ENCODE data around the gene CGRRF1.

The CGRRF1 gene

DNA sequence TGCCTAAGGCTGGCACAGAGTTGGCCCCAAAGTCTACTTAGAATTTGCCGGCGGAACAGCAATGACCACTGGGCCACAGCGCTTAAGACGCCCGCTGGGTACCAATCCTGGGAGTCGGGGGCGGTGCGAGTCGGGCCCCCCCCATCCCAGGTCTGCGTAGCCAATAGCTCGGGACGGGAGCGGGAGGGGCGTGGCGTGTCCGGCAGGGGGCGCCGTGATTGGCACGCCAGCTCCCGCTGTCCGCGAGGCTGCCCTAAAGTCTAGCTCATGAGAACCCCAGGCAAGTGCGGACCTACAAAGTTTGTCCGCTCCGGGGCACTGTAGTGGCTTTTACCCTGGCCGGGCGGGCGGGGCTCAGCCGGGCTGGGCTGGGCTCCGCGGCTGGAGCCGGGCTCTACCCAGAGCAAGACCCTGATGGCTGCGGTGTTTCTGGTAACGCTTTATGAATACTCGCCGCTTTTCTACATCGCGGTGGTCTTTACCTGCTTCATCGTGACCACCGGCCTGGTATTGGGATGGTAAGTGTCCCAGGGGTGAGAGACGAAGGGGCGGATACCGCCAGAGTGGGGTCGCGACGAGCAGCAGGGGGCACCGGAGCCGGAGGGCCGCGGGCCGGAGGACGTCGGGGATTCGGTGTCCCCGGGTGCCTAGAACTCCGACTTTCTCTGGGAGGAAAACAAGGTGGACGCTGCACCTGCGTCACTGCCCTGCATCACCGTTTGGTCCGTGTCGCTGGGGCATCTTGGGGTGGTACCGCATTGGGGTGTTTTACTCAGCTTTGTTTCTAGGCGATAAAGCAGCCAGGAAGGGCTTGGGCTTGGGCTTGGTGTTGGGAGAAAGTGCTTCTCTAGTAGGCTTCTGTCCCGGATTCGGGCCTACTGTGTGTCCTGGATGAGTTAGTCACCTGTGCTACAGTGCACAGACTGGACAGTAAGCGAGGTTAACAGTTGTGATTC is at the start of gene CGRRF1:
CGRRF1 (plus strand) TSS at position 361 of the 956 bp plus-strand sequence; CDS start at position 415, 54 bp downstream.
- peak within 1 kb of the TSS; percentile 72 for H3K27ac Mint-ChIP-seq
- H3K4me3 Mint-ChIP-seq, result peak within 1 kb of the TSS; percentile 93
- no peaks in the 10 kb centered on the region for H3K9me3 Mint-ChIP-seq (ENCODE audit: low read depth)
- H3K4me1 Mint-ChIP-seq (ENCODE audit: low read depth), result peaks cover 46% of the 10 kb centered on the region
- peaks cover 4% of the 10 kb centered on the region for H3K27me3 Mint-ChIP-seq
- H3K36me3 Mint-ChIP-seq, result peaks cover 4% of the 10 kb centered on the region

DNA sequence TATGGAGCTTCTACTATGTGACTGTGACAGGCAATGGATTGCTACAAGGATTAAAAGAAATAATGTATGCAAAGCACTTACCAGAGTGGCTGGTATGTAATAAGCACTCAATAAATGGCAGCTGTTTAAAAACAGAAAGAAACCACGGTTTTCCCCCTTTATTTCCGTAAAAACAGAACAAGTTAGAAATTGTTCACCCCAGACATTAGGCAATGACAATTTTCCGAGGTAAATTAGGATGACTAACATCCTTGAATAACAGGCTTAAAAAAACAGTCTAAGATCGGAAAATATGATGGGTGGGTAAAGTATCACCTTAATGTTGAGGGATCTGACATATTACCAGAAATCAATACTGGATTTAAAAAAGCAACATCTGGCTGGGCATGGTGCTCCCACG is 47.7 kb upstream of the CGRRF1 start:
- no peaks in the 10 kb centered on the region for H3K27me3 Mint-ChIP-seq
- peaks cover 3% of the 10 kb centered on the region for H3K9me3 Mint-ChIP-seq (ENCODE audit: low read depth)
- H3K4me3 Mint-ChIP-seq, result no peak overlapping the region
- peaks cover 8% of the 10 kb centered on the region for H3K36me3 Mint-ChIP-seq
- no peaks in the 10 kb centered on the region for H3K4me1 Mint-ChIP-seq (ENCODE audit: low read depth)
- H3K27ac Mint-ChIP-seq, result no peak overlapping the region

- Mint-ChIP-seq H3K9me3 (ENCODE audit: low read depth) (peaks cover 6% of the 10 kb centered on the region), H3K27ac (no peak overlapping the region), H3K4me1 (ENCODE audit: low read depth) (no peaks in the 10 kb centered on the region), H3K27me3 (no peaks in the 10 kb centered on the region), H3K36me3 (peaks cover 15% of the 10 kb centered on the region), H3K4me3 (no peak overlapping the region)
Measured at GRCh38 chr14:54465654-54466053, 44.1 kb upstream of the CGRRF1 start.

- Mint-ChIP-seq H3K9me3 (ENCODE audit: low read depth) (peaks cover 6% of the 10 kb centered on the region), H3K4me3 (no peak overlapping the region), H3K27me3 (no peaks in the 10 kb centered on the region), H3K36me3 (peaks cover 17% of the 10 kb centered on the region), H3K27ac (no peak overlapping the region), H3K4me1 (ENCODE audit: low read depth) (no peaks in the 10 kb centered on the region)
Measured at GRCh38 chr14:54467280-54467679, 42.4 kb upstream of the CGRRF1 start.

DNA sequence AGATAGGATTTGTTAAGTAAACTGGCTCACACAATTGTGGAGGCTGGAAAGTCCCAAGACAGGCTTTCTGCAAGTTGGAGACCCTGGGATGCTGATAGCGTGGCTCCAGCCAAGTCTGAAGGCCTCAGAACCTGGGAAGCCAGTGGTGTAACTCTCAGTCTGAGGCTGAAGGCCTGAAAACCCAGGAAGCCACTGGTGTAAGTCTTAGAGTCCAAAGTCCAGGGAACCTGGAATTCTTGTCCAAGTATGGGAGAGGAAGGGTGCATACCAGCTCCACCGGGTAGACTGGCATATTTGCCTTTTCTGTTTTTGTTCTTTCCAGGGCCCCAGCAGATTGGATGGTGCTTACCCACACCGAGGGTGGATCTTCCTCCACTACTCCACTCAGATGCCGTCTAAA is 39.0 kb upstream of the CGRRF1 start:
- Mint-ChIP-seq H3K9me3 (ENCODE audit: low read depth) (peaks cover 6% of the 10 kb centered on the region), H3K4me1 (ENCODE audit: low read depth) (peaks cover 2% of the 10 kb centered on the region), H3K27ac (peak overlapping the region; percentile 41), H3K27me3 (no peaks in the 10 kb centered on the region), H3K4me3 (no peak overlapping the region), H3K36me3 (peaks cover 21% of the 10 kb centered on the region)

DNA sequence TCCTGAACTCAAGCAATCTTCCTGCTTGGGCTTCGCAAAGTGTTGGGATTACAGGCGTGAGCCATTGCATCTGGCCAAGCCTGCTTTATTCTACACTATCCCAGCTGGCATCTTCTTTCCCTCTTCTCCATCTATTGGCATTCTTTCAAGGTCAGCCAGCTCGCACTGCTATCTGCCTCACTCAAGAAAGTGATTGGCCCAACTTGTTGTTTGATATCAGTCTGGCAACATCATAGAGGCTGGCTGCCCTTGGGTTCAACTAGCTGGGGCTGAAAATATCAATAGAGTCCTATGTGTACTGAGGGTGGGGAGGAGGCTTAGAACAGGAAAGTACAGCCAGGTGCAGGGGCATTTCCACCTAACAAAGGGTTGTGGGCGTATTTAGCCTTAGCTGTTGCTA is 38.1 kb upstream of the CGRRF1 start:
- no peak overlapping the region for H3K4me3 Mint-ChIP-seq
- H3K27me3 Mint-ChIP-seq, result no peaks in the 10 kb centered on the region
- peaks cover 24% of the 10 kb centered on the region for H3K36me3 Mint-ChIP-seq
- peaks cover 6% of the 10 kb centered on the region for H3K4me1 Mint-ChIP-seq (ENCODE audit: low read depth)
- peaks cover 6% of the 10 kb centered on the region for H3K9me3 Mint-ChIP-seq (ENCODE audit: low read depth)
- no peak overlapping the region for H3K27ac Mint-ChIP-seq

DNA sequence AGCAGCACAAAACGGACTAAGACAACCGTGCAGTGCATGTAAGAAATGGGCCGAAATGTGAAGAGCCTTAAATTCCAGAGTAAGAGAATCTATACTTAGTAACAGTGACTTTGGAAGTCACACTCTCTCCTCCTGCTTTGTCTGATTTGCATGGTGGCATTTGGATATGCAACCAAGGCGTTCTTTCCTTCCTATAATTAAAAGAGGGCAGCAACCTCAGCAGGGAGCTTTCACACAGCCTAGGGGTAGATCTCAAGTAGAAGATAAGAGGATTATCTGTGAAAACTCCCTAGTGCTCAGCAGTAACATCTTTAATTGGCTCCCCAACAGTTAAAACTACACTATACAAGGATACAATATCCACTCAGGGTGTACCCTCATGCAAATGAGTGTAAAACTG is 37.4 kb upstream of the CGRRF1 start:
- Mint-ChIP-seq H3K4me1 (ENCODE audit: low read depth) (peaks cover 6% of the 10 kb centered on the region), H3K9me3 (ENCODE audit: low read depth) (peaks cover 5% of the 10 kb centered on the region), H3K4me3 (no peak overlapping the region), H3K27me3 (no peaks in the 10 kb centered on the region), H3K36me3 (peaks cover 25% of the 10 kb centered on the region), H3K27ac (no peak overlapping the region)

GRCh38 chr14:54474232-54474793 is 35.4 kb upstream of the CGRRF1 start:
- no peak overlapping the region for H3K27ac Mint-ChIP-seq
- H3K27me3 Mint-ChIP-seq, result no peaks in the 10 kb centered on the region
- H3K36me3 Mint-ChIP-seq, result peaks cover 18% of the 10 kb centered on the region
- peaks cover 8% of the 10 kb centered on the region for H3K4me1 Mint-ChIP-seq (ENCODE audit: low read depth)
- H3K9me3 Mint-ChIP-seq (ENCODE audit: low read depth), result no peaks in the 10 kb centered on the region
- no peak overlapping the region for H3K4me3 Mint-ChIP-seq

- Mint-ChIP-seq H3K4me3 (no peak overlapping the region), H3K9me3 (ENCODE audit: low read depth) (no peaks in the 10 kb centered on the region), H3K27me3 (no peaks in the 10 kb centered on the region), H3K27ac (no peak overlapping the region), H3K4me1 (ENCODE audit: low read depth) (peaks cover 8% of the 10 kb centered on the region), H3K36me3 (peaks cover 17% of the 10 kb centered on the region)
Measured at GRCh38 chr14:54475187-54475899, 34.4 kb upstream of the CGRRF1 start.

- H3K27ac Mint-ChIP-seq, result no peak overlapping the region
- H3K9me3 Mint-ChIP-seq (ENCODE audit: low read depth), result no peaks in the 10 kb centered on the region
- H3K36me3 Mint-ChIP-seq, result peaks cover 17% of the 10 kb centered on the region
- H3K27me3 Mint-ChIP-seq, result no peaks in the 10 kb centered on the region
- H3K4me3 Mint-ChIP-seq, result no peak overlapping the region
- peaks cover 8% of the 10 kb centered on the region for H3K4me1 Mint-ChIP-seq (ENCODE audit: low read depth)
Measured at GRCh38 chr14:54475911-54476310, 33.8 kb upstream of the CGRRF1 start.

GRCh38 chr14:54478636-54479215 is 31.0 kb upstream of the CGRRF1 start:
- H3K27ac Mint-ChIP-seq, result no peak overlapping the region
- H3K4me3 Mint-ChIP-seq, result no peak overlapping the region
- H3K9me3 Mint-ChIP-seq (ENCODE audit: low read depth), result no peaks in the 10 kb centered on the region
- H3K36me3 Mint-ChIP-seq, result peaks cover 12% of the 10 kb centered on the region
- H3K4me1 Mint-ChIP-seq (ENCODE audit: low read depth), result peaks cover 23% of the 10 kb centered on the region
- no peaks in the 10 kb centered on the region for H3K27me3 Mint-ChIP-seq

DNA sequence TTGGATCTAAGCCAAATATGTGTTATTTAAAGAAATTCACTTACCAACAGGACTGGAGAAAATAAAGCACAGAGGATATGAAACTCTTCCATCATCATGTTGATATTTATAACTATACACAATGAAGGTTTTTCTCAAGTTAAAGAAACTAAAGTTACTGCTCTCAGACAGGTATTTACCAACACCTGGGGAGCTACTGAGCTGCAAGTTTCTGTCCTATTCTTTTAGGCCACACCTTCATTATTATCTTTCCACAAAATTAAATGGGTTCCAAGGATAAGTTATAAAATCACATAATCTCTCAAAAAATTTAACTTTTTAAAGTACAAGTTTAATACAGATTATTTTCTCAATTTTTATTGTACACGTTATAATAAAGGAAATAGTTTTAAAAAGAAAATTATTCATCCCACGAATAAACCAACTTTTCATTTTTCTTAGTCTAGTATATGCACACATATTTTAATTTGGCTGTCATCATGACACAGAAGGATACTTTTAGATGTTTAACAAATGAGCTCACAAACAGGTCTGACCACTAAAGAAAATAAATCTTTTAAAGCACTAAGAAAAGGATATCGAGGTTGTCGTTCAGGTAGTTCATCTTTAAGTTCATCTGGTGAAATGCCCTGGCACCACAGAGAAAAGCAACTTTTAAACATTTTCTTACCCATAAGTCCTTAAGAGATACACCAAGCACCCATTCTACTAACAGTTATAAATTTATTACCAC is 28.7 kb upstream of the CGRRF1 start:
- Mint-ChIP-seq H3K9me3 (ENCODE audit: low read depth) (no peaks in the 10 kb centered on the region), H3K4me3 (no peak overlapping the region), H3K27me3 (no peaks in the 10 kb centered on the region), H3K36me3 (peaks cover 11% of the 10 kb centered on the region), H3K27ac (no peak overlapping the region), H3K4me1 (ENCODE audit: low read depth) (peaks cover 39% of the 10 kb centered on the region)

GRCh38 chr14:54481695-54482094 is 28.0 kb upstream of the CGRRF1 start:
- no peak overlapping the region for H3K4me3 Mint-ChIP-seq
- H3K36me3 Mint-ChIP-seq, result peaks cover 9% of the 10 kb centered on the region
- H3K4me1 Mint-ChIP-seq (ENCODE audit: low read depth), result peaks cover 43% of the 10 kb centered on the region
- no peaks in the 10 kb centered on the region for H3K9me3 Mint-ChIP-seq (ENCODE audit: low read depth)
- H3K27ac Mint-ChIP-seq, result no peak overlapping the region
- H3K27me3 Mint-ChIP-seq, result no peaks in the 10 kb centered on the region

DNA sequence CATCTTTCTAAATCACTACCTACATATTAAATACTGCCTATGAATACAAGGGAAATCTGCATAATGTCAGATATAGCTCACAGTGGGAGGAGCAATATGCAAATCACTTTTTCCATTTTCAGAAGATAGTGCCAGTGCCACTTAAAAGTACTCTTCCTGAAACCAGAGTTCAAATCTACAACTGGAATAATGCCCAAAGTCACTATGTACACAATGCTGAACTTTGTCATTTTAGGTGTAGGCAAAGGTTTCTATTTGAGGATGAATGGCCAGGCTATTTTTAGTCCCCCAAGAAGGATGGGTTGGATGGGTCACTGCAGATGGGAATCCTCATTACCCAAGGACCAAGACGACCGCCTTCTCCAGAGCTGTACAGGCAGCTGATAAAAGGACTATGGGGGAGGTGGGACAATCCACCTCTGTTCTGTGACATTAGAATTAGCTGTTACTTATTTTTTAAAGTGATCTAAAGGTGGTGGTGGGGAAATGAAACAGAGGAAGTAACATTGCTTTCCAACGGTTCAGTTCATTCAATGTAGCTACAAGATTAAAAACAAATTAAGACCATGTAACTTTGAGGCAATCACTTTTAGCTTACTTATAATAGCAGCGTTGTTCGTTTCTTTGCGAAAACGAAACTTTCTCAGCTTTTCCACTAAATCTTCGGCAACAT is 26.5 kb upstream of the CGRRF1 start:
- peaks cover 6% of the 10 kb centered on the region for H3K36me3 Mint-ChIP-seq
- peaks cover 55% of the 10 kb centered on the region for H3K4me1 Mint-ChIP-seq (ENCODE audit: low read depth)
- H3K27ac Mint-ChIP-seq, result peak overlapping the region; percentile 54
- no peaks in the 10 kb centered on the region for H3K27me3 Mint-ChIP-seq
- H3K4me3 Mint-ChIP-seq, result no peak overlapping the region
- no peaks in the 10 kb centered on the region for H3K9me3 Mint-ChIP-seq (ENCODE audit: low read depth)

All from activated naive CD8-positive, alpha-beta T cell (primary cell).